Coronary artery (tissue), 2 donors: ENCODE measurements around the gene ISG15.
"Not testable (repeated sequence)": the region's sequence is repeated elsewhere in the genome, so short reads cannot be mapped to it uniquely, and the experiment has no call there.

Source experiments
- DNase-seq: peaks from one replicate; pipeline ENCODE4 v3.0.0-alpha.2; 2017; ENCODE audit warnings: low spot score
- H3K27ac ChIP-seq, 2 donors: fragments of 200-600 bp; sonication (generic); one replicate each; pipeline ENCODE4 v1.5.1; 2016 to 2019
- H3K4me3 ChIP-seq: fragments of 200-600 bp; sonication (generic); 2 replicates; pipeline ENCODE4 v1.5.1; 2016; ENCODE audit warnings: mild to moderate bottlenecking, moderate library complexity
- CTCF ChIP-seq: fragments of 200-600 bp; sonication (generic); IDR thresholded peaks from one replicate; pipeline ENCODE4 v1.5.1; 2019; ENCODE audit warnings: antibody characterized with exemption

The ISG15 gene

GRCh38 chr1:992362-992761 lies 20.9 kb upstream of the ISG15 start:
- Histone ChIP-seq H3K27ac (no peak overlapping the region), H3K4me3 (no peak overlapping the region)
- no peak for TF ChIP-seq CTCF
- DNase-seq: no peak

- TF ChIP-seq CTCF: no peak
- Histone ChIP-seq H3K27ac (no peak overlapping the region), H3K4me3 (no peak overlapping the region)
- DNase-seq: no peak
These were observed 19.8 kb upstream of the ISG15 start for GRCh38 chr1:993379-993995.

GRCh38 chr1:994546-994945 lies 18.8 kb upstream of the ISG15 start:
- not testable (repeated sequence) for DNase-seq, H3K4me3 ChIP-seq, H3K27ac ChIP-seq

- Histone ChIP-seq H3K4me3 (no peak overlapping the region), H3K27ac (no peak overlapping the region)
- no peak for TF ChIP-seq CTCF
- DNase-seq: no peak
These were observed 17.3 kb upstream of the ISG15 start for GRCh38 chr1:995665-996633.

GRCh38 chr1:996851-997712 lies 16.2 kb upstream of the ISG15 start:
- no peak for DNase-seq
- H3K4me3 ChIP-seq: peak overlapping the region; percentile 14
- TF ChIP-seq CTCF: no peak
- peak overlapping the region in 1 of 2 donors; percentile 16 for H3K27ac ChIP-seq

GRCh38 chr1:997713-997992 lies 15.6 kb upstream of the ISG15 start:
- Histone ChIP-seq H3K4me3 (peak overlapping the region; percentile 89), H3K27ac (peak overlapping the region in 1 of 2 donors; percentile 100)
- no peak for DNase-seq
- no peak for TF ChIP-seq CTCF
